Caco-2 (cell line): ENCODE measurements around the gene MS4A18. TPM values are rescaled to one million over a fixed set of nuclear protein-coding genes. Genes with fewer than 3 reads are reported as not detected.

ENCODE experiments used
- BruUV-seq: library from RNA; stranded (reverse); fragments of 400-500 nt; replicated peaks from 2 replicates; lab custom pipeline; 2021; lab: Mats Ljungman, UMichigan
- CTCF ChIA-PET: fragments of 300-600 bp; sonication (Branson Sonifier 250); formaldehyde crosslinking; loops from one replicate; lab custom pipeline; 2022; ENCODE audit warnings: antibody characterized with exemption; lab: Charles Lee
- POLR2A ChIA-PET: fragments of 300-600 bp; sonication (Branson Sonifier 250); formaldehyde crosslinking; loops from one replicate; lab custom pipeline; 2022; ENCODE audit warnings: antibody characterized with exemption; lab: Charles Lee
- DNase-seq, 2 experiments: peaks; one replicate each; pipeline versions ENCODE4 v3.0.0 to v3.0.0-alpha.2; 2020 to 2022
- H3K27me3 ChIP-seq: replicated peaks from 2 replicates; pipeline ENCODE4 v1.6.0; 2011; ENCODE audit warnings: low read length; ENCODE audit not compliant: control insufficient read depth, insufficient read depth
- H3K36me3 ChIP-seq: 2 replicates; pipeline ENCODE4 v1.5.1; 2011; ENCODE audit warnings: low read length; ENCODE audit not compliant: control insufficient read depth, insufficient read depth
- H3K4me1 ChIP-seq: fragments of 250-450 bp; sonication (Bioruptor Pico); 2 replicates; pipeline ENCODE4 v1.5.1; 2020; ENCODE audit warnings: mild to moderate bottlenecking
- H3K4me3 ChIP-seq: 2 replicates; pipeline ENCODE4 v1.5.1; 2011; ENCODE audit warnings: low read depth, mild to moderate bottlenecking, control low read depth, low read length
- H3K9me3 ChIP-seq: fragments of 250-450 bp; sonication (Bioruptor Pico); 2 replicates; pipeline ENCODE4 v1.5.1; 2020; ENCODE audit warnings: mild to moderate bottlenecking, moderate library complexity
- H3K27ac Mint-ChIP-seq: one replicate; pipeline ENCODE4 v1.8.0; 2022; ENCODE audit warnings: mixed read lengths; ENCODE audit not compliant: unreplicated experiment
- H3K27me3 Mint-ChIP-seq: one replicate; pipeline ENCODE4 v1.8.0; 2022; ENCODE audit warnings: mixed read lengths; ENCODE audit not compliant: insufficient read depth, unreplicated experiment
- H3K36me3 Mint-ChIP-seq: one replicate; pipeline ENCODE4 v1.8.0; 2022; ENCODE audit warnings: mild to moderate bottlenecking, mixed read lengths; ENCODE audit not compliant: insufficient read depth, unreplicated experiment
- H3K4me1 Mint-ChIP-seq: one replicate; pipeline ENCODE4 v1.8.0; 2022; ENCODE audit warnings: low read depth, mixed read lengths; ENCODE audit not compliant: unreplicated experiment
- H3K4me3 Mint-ChIP-seq: one replicate; pipeline ENCODE4 v1.8.0; 2022; ENCODE audit warnings: mild to moderate bottlenecking, moderate library complexity, mixed read lengths; ENCODE audit not compliant: unreplicated experiment
- H3K9me3 Mint-ChIP-seq: one replicate; pipeline ENCODE4 v1.8.0; 2022; ENCODE audit warnings: mixed read lengths; ENCODE audit not compliant: unreplicated experiment
- intact Hi-C: fragments of 100-400 bp; cut with micrococcal nuclease; formaldehyde crosslinking; loops from one replicate; pipeline ENCODE4 v1.10.0; 2022; ENCODE audit not compliant: unreplicated experiment
- total RNA-seq: library from RNA; stranded (reverse); gene quantifications from 2 replicates; pipeline ENCODE4 v1.2.3, GENCODE V29; 2022
- TF ChIP-seq, protein P1 (sequence below), 2 experiments: fragments of 200-600 bp in 1 of 2; IDR thresholded peaks; 1 replicate in 1 of 2; 2 replicates in 1 of 2; pipeline versions ENCODE4 v1.5.1 to v1.8.0; 2011 to 2022; ENCODE audit warnings: antibody characterized with exemption in 1 of 2, control low read depth in 1 of 2, inconsistent platforms in 1 of 2, low read depth in 1 of 2, low read length in 1 of 2, mild to moderate bottlenecking in 1 of 2, moderate library complexity in 1 of 2; ENCODE audit not compliant: insufficient read depth in 1 of 2, severe bottlenecking in 1 of 2, unreplicated experiment in 1 of 2

MS4A18 gene
- total RNA-seq, 1 experiment from 2014 or later = not detected

DNA sequence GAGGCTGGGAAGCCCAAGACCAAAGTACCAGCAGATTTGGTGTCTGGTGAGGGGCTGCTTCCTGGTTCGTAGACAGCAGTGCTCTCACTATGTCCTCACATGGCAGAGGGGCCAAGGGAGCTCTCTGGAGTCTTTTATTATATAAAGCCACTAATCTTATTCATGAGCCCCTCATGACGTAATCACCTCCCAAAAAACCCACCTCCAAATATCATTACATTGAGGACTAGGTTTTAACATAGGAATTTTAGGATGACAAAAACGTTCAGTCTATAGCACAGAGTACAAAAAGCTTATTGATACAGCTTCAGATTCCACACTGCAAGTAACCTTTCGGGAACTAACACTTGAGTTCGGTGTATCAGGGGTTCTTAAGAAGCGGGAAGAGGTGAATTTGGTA lies 4.1 kb upstream of the MS4A18 start:
- H3K4me3 ChIP-seq = no peak overlapping the region
- intact Hi-C loops = no loop called here
- peaks cover 23% of the 10 kb centered on the region for H3K9me3 ChIP-seq
- Mint-ChIP-seq H3K27ac (no peak overlapping the region), H3K9me3 (peaks cover 12% of the 10 kb centered on the region), H3K4me1 (no peaks in the 10 kb centered on the region), H3K27me3 (no peaks in the 10 kb centered on the region), H3K36me3 (no peaks in the 10 kb centered on the region), H3K4me3 (no peak overlapping the region)
- ChIA-PET CTCF (no interaction called here), POLR2A (no interaction called here)
- TF ChIP-seq, protein P1, sequence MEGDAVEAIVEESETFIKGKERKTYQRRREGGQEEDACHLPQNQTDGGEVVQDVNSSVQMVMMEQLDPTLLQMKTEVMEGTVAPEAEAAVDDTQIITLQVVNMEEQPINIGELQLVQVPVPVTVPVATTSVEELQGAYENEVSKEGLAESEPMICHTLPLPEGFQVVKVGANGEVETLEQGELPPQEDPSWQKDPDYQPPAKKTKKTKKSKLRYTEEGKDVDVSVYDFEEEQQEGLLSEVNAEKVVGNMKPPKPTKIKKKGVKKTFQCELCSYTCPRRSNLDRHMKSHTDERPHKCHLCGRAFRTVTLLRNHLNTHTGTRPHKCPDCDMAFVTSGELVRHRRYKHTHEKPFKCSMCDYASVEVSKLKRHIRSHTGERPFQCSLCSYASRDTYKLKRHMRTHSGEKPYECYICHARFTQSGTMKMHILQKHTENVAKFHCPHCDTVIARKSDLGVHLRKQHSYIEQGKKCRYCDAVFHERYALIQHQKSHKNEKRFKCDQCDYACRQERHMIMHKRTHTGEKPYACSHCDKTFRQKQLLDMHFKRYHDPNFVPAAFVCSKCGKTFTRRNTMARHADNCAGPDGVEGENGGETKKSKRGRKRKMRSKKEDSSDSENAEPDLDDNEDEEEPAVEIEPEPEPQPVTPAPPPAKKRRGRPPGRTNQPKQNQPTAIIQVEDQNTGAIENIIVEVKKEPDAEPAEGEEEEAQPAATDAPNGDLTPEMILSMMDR (IDR thresholded peaks at IDR 0.05; ENCODE audit: insufficient read depth in 1 of 2, low read depth in 1 of 2, low read length in 1 of 2, severe bottlenecking in 1 of 2, unreplicated experiment in 1 of 2) = no peak
- no peaks in the 10 kb centered on the region for H3K27me3 ChIP-seq
- H3K4me1 ChIP-seq = no peaks in the 10 kb centered on the region
- H3K36me3 ChIP-seq = no peaks in the 10 kb centered on the region
- no peak for DNase-seq
- BruUV-seq = no TSS peak

DNA sequence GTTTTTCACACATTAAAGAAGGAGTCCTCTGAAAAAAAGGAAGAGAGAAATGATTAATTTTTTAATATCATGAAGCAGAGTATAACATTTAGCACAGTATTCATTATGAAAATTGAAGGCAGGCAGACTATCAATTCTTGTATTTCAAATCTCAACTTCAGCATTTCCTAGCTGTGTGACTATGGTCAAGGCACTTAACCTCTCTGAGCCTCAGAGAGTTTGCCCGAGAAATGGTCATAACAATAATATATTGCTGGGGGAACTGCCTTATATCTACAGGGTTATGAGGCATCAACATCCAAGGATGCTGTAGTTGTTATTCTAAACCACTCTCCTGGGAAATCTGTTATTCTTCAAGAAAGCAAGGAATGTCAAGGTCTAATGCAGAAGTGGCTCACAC lies 1.1 kb downstream of the MS4A18 start:
- TF ChIP-seq, protein P1 (IDR thresholded peaks at IDR 0.05; ENCODE audit: insufficient read depth in 1 of 2, low read depth in 1 of 2, low read length in 1 of 2, severe bottlenecking in 1 of 2, unreplicated experiment in 1 of 2) = no peak
- no peaks in the 10 kb centered on the region for H3K4me1 Mint-ChIP-seq
- POLR2A ChIA-PET = no interaction called here
- H3K4me3 Mint-ChIP-seq = no peak overlapping the region
- no peaks in the 10 kb centered on the region for H3K9me3 Mint-ChIP-seq
- Histone ChIP-seq H3K4me3 (no peak overlapping the region), H3K36me3 (no peaks in the 10 kb centered on the region), H3K4me1 (no peaks in the 10 kb centered on the region), H3K9me3 (0 out of 2 replicates have a peak, but pooled peaks cover 4% of the 10 kb centered on the region), H3K27me3 (no peaks in the 10 kb centered on the region)
- no peak overlapping the region for H3K27ac Mint-ChIP-seq
- no TSS peak for BruUV-seq
- intact Hi-C loops = no loop called here
- H3K36me3 Mint-ChIP-seq = no peaks in the 10 kb centered on the region
- CTCF ChIA-PET = no interaction called here
- DNase-seq = no peak
- no peaks in the 10 kb centered on the region for H3K27me3 Mint-ChIP-seq

DNA sequence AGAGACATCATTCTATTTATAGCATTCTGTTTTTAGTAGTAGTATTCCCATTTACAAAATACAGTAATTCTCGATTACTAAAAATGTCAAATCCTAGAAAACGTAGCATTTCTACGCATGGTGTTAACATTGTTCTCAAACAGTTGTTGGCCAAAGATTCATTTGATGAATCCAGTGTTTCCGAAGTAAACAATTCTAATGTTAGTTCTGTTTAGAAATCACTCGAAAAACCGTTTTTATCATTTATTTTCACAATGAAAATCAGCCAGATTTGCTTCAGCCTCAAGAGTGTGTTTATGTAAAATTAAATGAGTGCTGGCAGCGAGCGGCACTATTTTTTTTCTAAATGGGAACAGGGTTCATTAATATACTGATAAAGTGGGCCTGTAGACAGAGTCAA lies 7.1 kb downstream of the MS4A18 start:
- ChIA-PET POLR2A (no interaction called here), CTCF (no interaction called here)
- intact Hi-C loops = no loop called here
- BruUV-seq = no TSS peak
- H3K9me3 Mint-ChIP-seq = no peaks in the 10 kb centered on the region
- no peaks in the 10 kb centered on the region for H3K36me3 Mint-ChIP-seq
- H3K27me3 Mint-ChIP-seq = no peaks in the 10 kb centered on the region
- H3K9me3 ChIP-seq = 0 out of 2 replicates have a peak, but pooled peaks cover 4% of the 10 kb centered on the region
- no peak overlapping the region for H3K4me3 Mint-ChIP-seq
- H3K27ac Mint-ChIP-seq = no peak overlapping the region
- no peak overlapping the region for H3K4me3 ChIP-seq
- no peak for DNase-seq
- no peaks in the 10 kb centered on the region for H3K27me3 ChIP-seq
- TF ChIP-seq, protein P1 (IDR thresholded peaks at IDR 0.05; ENCODE audit: insufficient read depth in 1 of 2, low read depth in 1 of 2, low read length in 1 of 2, severe bottlenecking in 1 of 2, unreplicated experiment in 1 of 2) = no peak
- no peaks in the 10 kb centered on the region for H3K4me1 Mint-ChIP-seq
- no peaks in the 10 kb centered on the region for H3K36me3 ChIP-seq
- H3K4me1 ChIP-seq = no peaks in the 10 kb centered on the region
